ENCODE measurements around the gene PARVG. TPM values are rescaled to one million over a fixed set of nuclear protein-coding genes. Genes with fewer than 3 reads are reported as not detected.

The PARVG gene
- total and polyA plus RNA-seq, 9 of the 15 experiments (the other 6 are each of a cell fraction or from before 2014, with no cell fraction given): 0.35 TPM; not detected in 8

- H4K20me1 ChIP-seq (replicated peaks; ENCODE audit: control insufficient read depth, insufficient read depth, low read length): peaks cover 4% of the 10 kb centered on the region; the same call in 1 of the 2 replicates
- H3K79me2 ChIP-seq (ENCODE audit: control insufficient read depth, insufficient read depth, low read length): no peaks in the 10 kb centered on the region
- no peak overlapping the region for H3K4me2 ChIP-seq (ENCODE audit: insufficient read depth, low read length)
- DNase-seq (ENCODE audit: extremely low read depth in 1 of 4, low spot score in 3 of 4) (no peak), FAIRE-seq (no peak), ATAC-seq (no peak; the same call in 1 of the 3 replicates)
- no peak overlapping the region for H3K27ac ChIP-seq (ENCODE audit: extremely low read depth, low read depth, low read length)
- no TSS peak for BruUV-seq (replicated peaks)
- ChIA-PET POLR2A (no interaction called here), CTCF (ENCODE audit: low intra/inter-chr PET ratio) (no interaction called here)
- H3K27me3 ChIP-seq (ENCODE audit: control insufficient read depth in 2 of 2, insufficient read depth in 2 of 2, low read length in 2 of 2): peaks cover 19 to 40% of the 10 kb centered on the region in 2 experiments; a peak in 4 of 5 replicates
- WGBS (ENCODE audit: insufficient coverage, low coverage, missing lambda C conversion rate): 0% methylated on average over 5 of the region's 6 CpGs
- H2AFZ ChIP-seq (ENCODE audit: low read depth, low read length): no peak overlapping the region
- H3K9me1 ChIP-seq (ENCODE audit: control insufficient read depth, insufficient read depth, low read length): no peaks in the 10 kb centered on the region
- no peak overlapping the region for H3K4me3 ChIP-seq
- intact Hi-C loops (cut with micrococcal nuclease): no loop called here
- H3K9ac ChIP-seq (ENCODE audit: insufficient read depth in 1 of 2, low read depth in 2 of 2, low read length in 2 of 2): no peak overlapping the region
- no peaks in the 10 kb centered on the region for H3K36me3 ChIP-seq (ENCODE audit: control insufficient read depth, insufficient read depth, low read length)
- H3K9me3 ChIP-seq (replicated peaks; ENCODE audit: control insufficient read depth, insufficient read depth, low read depth, low read length): no peaks in the 10 kb centered on the region
- H3K4me1 ChIP-seq (replicated peaks in 1 of 2; ENCODE audit: control insufficient read depth in 2 of 2, insufficient read depth in 2 of 2, low read length in 2 of 2): peaks cover 0 to 11% of the 10 kb centered on the region in 2 experiments; a peak in 2 of 5 replicates
- in situ Hi-C loops (cut with MboI): no loop called here
- TF ChIP-seq NFYB (IDR thresholded peaks at IDR 0.05; ENCODE audit: extremely low read depth, insufficient read length): no peak
- TF ChIP-seq ZNF589 (CRISPR knock-in tag; IDR thresholded peaks at IDR 0.05; ENCODE audit: low read depth): no peak
- no peak for TF ChIP-seq MCM5 (IDR thresholded peaks at IDR 0.05; ENCODE audit: low read depth)
- TF ChIP-seq MCM2 (IDR thresholded peaks at IDR 0.05; ENCODE audit: low read depth): no peak
- no peak for TF ChIP-seq TSHZ1 (CRISPR knock-in tag; IDR thresholded peaks at IDR 0.05)
- TF ChIP-seq CEBPG (CRISPR knock-in tag; IDR thresholded peaks at IDR 0.05): no peak
- no peak for TF ChIP-seq CEBPG (tag; conservative IDR thresholded peaks at IDR 0.05 in 1 of 2, IDR thresholded peaks at IDR 0.05 in 1 of 2)
- TF ChIP-seq EHMT2 (IDR thresholded peaks at IDR 0.05): no peak
- TF ChIP-seq, protein P1, sequence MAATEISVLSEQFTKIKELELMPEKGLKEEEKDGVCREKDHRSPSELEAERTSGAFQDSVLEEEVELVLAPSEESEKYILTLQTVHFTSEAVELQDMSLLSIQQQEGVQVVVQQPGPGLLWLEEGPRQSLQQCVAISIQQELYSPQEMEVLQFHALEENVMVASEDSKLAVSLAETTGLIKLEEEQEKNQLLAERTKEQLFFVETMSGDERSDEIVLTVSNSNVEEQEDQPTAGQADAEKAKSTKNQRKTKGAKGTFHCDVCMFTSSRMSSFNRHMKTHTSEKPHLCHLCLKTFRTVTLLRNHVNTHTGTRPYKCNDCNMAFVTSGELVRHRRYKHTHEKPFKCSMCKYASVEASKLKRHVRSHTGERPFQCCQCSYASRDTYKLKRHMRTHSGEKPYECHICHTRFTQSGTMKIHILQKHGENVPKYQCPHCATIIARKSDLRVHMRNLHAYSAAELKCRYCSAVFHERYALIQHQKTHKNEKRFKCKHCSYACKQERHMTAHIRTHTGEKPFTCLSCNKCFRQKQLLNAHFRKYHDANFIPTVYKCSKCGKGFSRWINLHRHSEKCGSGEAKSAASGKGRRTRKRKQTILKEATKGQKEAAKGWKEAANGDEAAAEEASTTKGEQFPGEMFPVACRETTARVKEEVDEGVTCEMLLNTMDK (IDR thresholded peaks at IDR 0.05; ENCODE audit: borderline replicate concordance, insufficient read depth, low read depth, low read length, poor library complexity, severe bottlenecking): no peak
- no peak for TF ChIP-seq KLF10 (CRISPR knock-in tag; IDR thresholded peaks at IDR 0.05)
- no peak for TF ChIP-seq HDAC2 (IDR thresholded peaks at IDR 0.05)
- TF ChIP-seq ESRRA (IDR thresholded peaks at IDR 0.05; ENCODE audit: borderline replicate concordance, low read depth): no peak
- TF ChIP-seq TCFL5 (CRISPR knock-in tag; conservative IDR thresholded peaks at IDR 0.05): no peak
- no peak for TF ChIP-seq NBN (IDR thresholded peaks at IDR 0.05; ENCODE audit: low read depth)
Measured at GRCh38 chr22:44179989-44180705, 578 bp upstream of the PARVG start.

All from K562 (cell line).